Ammon's horn (tissue), 1 donor: ENCODE data around the gene ANKRD22.

Experiments used
- DNase-seq: peaks from one replicate; pipeline ENCODE4 v3.0.0-alpha.2; 2016; ENCODE audit warnings: low spot score

Gene ANKRD22

GRCh38 chr10:88835096-88835909 is 16.3 kb downstream of the ANKRD22 start:
- peak; percentile 91 for DNase-seq

GRCh38 chr10:88833723-88834122 is 17.9 kb downstream of the ANKRD22 start:
- DNase-seq, result peak; percentile 24

- no peak for DNase-seq
Observed at GRCh38 chr10:88833156-88833555, 18.5 kb downstream of the ANKRD22 start.

GRCh38 chr10:88832376-88832775 is 19.3 kb downstream of the ANKRD22 start:
- no peak for DNase-seq

GRCh38 chr10:88831709-88832108 is 19.9 kb downstream of the ANKRD22 start:
- DNase-seq, result no peak

GRCh38 chr10:88830643-88831268 is 20.9 kb downstream of the ANKRD22 start:
- no peak for DNase-seq

GRCh38 chr10:88828310-88828709 is 23.3 kb downstream of the ANKRD22 start:
- DNase-seq, result no peak

GRCh38 chr10:88827671-88828070 is 24.0 kb downstream of the ANKRD22 start:
- DNase-seq, result no peak

GRCh38 chr10:88826388-88826787 is 25.3 kb downstream of the ANKRD22 start:
- no peak for DNase-seq

- DNase-seq, result no peak
Observed at GRCh38 chr10:88820748-88821401, 30.8 kb downstream of the ANKRD22 start.

- no peak for DNase-seq
Observed at GRCh38 chr10:88819290-88819689, 32.4 kb downstream of the ANKRD22 start.

GRCh38 chr10:88813200-88813599 is 38.4 kb downstream of the ANKRD22 start:
- DNase-seq, result no peak

- DNase-seq, result peak; percentile 53
Observed at GRCh38 chr10:88810196-88810961, 41.3 kb downstream of the ANKRD22 start.

- DNase-seq, result no peak
Observed at GRCh38 chr10:88809621-88810020, 42.0 kb downstream of the ANKRD22 start.

- DNase-seq, result no peak
Observed at GRCh38 chr10:88805924-88806323, 45.7 kb downstream of the ANKRD22 start.

GRCh38 chr10:88805361-88805760 is 46.3 kb downstream of the ANKRD22 start:
- DNase-seq, result no peak

GRCh38 chr10:88804083-88804812 is 47.4 kb downstream of the ANKRD22 start:
- no peak for DNase-seq

GRCh38 chr10:88803641-88804040 is 48.0 kb downstream of the ANKRD22 start:
- DNase-seq, result no peak

GRCh38 chr10:88802523-88803285 is 48.9 kb downstream of the ANKRD22 start, which contains the start of gene LIPM:
TSS of gene LIPM (plus strand) at chr10:88802730. CDS start at chr10:88802897, 167 bp downstream.
- DNase-seq, result no peak
